Gastroesophageal sphincter (tissue), 4 donors: ENCODE results near the gene SNCB. TPM values are rescaled to one million over a fixed set of nuclear protein-coding genes. Genes with fewer than 3 reads are reported as not detected.

Source experiments
- ATAC-seq: fragments of 150-250 bp; one replicate; pipeline ENCODE4 v1.9.1; 2016; ENCODE audit warnings: mild to moderate bottlenecking, moderate library complexity
- H3K27ac ChIP-seq, 4 donors: fragments of 200-600 bp; sonication (generic) in 3 of 4; 1 replicate in 3 of 4; 2 replicates in 1 of 4; pipeline ENCODE4 v1.5.1; 2016 to 2019
- H3K27me3 ChIP-seq: fragments of 200-600 bp; sonication (generic); one replicate; pipeline ENCODE4 v1.5.1; 2019
- H3K36me3 ChIP-seq, 2 donors: fragments of 200-600 bp; sonication (generic); one replicate each; pipeline ENCODE4 v1.5.1; 2019; ENCODE audit warnings: control low read depth in 1 of 2
- H3K4me1 ChIP-seq, 3 donors: fragments of 200-600 bp; sonication (generic); 1 replicate in 2 of 3; 2 replicates in 1 of 3; pipeline ENCODE4 v1.5.1; 2016 to 2019; ENCODE audit warnings: control low read depth in 2 of 3
- H3K4me3 ChIP-seq, 2 donors: fragments of 200-600 bp; sonication (generic); one replicate each; pipeline ENCODE4 v1.5.1; 2019; ENCODE audit warnings: mild to moderate bottlenecking in 1 of 2, moderate library complexity in 1 of 2
- H3K9me3 ChIP-seq, 3 donors: fragments of 200-600 bp; sonication (generic); one replicate each; pipeline ENCODE4 v1.5.1; 2017 to 2019; ENCODE audit warnings: control low read depth in 2 of 3
- CTCF ChIP-seq, 4 experiments: fragments of 200-600 bp in 2 of 4; fragments of 450-650 bp in 2 of 4; sonication (generic) in 1 of 4; IDR thresholded peaks; one replicate each; pipeline ENCODE4 v1.5.1; 2017 to 2019; ENCODE audit warnings: antibody characterized with exemption in 4 of 4, mild to moderate bottlenecking in 2 of 4, moderate library complexity in 2 of 4
- EP300 ChIP-seq: sonication (generic); formaldehyde crosslinking; IDR thresholded peaks from one replicate; pipeline ENCODE4 v1.6.1; 2017; ENCODE audit warnings: antibody characterized with exemption, mild to moderate bottlenecking
- POLR2A ChIP-seq, 2 donors: fragments of 450-650 bp; IDR thresholded peaks; one replicate each; pipeline ENCODE4 v1.6.1; 2017; ENCODE audit warnings: antibody characterized with exemption in 2 of 2, mild to moderate bottlenecking in 2 of 2, moderate library complexity in 1 of 2
- POLR2AphosphoS5 ChIP-seq: sonication (generic); formaldehyde crosslinking; IDR thresholded peaks from one replicate; pipeline ENCODE4 v1.6.1; 2017; ENCODE audit warnings: antibody characterized with exemption
- WGBS, 2 donors: methylation state at CpG; one replicate each; pipeline ENCODE4 v1.1.5; 2018; ENCODE audit warnings: low coverage in 1 of 2; 5-methylcytosine and 5-hydroxymethylcytosine counted together
- total RNA-seq, 4 donors: library from RNA; depleted of rRNA; stranded (reverse); fragments of >200 nt; gene quantifications; one replicate each; pipeline ENCODE4 v1.1.0, GENCODE V29; 2016

The SNCB gene
- total RNA-seq, 4 donors from 2014 or later, result not detected

DNA sequence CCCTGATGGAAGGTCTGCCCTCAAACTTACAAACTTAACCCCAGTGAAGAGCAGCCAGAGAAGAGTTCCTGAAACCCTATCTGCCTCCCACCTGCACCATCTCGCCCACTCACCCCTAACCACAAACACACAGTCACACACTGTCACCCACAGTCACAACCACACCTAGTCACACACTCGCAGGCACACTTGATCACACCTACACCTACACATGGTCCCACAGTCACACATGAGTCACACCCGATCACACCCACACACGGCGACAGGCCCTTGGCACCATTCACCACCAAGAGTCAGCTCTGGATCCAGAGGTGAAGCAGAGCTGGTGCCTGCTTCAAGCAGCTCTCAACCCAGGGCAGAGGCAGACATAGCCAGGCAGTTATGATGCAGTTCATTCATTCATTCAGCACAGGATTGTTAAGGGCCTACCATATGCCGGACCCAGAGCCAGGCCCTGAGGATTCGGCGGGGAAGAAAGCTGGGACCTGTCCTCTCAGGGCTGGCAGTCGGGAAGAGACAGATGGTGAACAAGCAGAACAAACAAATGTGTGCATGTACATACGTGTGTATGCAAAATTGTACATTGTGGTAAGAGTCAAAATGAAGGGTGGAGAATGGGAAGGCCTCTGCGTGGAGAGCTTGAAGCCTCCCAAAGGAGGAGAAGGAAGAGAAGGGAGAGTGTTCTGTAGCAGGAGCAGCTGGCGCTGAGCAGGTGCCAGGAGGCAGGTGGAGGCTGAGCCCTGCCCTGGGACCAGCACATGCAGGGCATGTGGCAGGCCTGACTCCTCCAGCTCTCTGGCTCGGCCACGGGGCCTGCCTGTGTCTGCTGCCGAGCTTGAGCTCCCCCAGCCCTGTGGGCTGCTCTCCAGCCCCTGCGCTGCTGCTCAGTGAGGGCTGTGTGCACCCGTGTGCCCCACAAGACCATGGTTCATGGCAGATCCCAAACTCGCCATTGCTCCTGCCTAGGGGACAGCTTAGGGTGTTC is 23.4 kb upstream of the SNCB start:
- H3K9me3 ChIP-seq, result no peaks in the 10 kb centered on the region
- TF ChIP-seq EP300 (no peak), POLR2A (IDR thresholded peaks at IDR 0.05) (no peak), CTCF (IDR thresholded peaks at IDR 0.05) (no peak), POLR2AphosphoS5 (no peak)
- H3K4me1 ChIP-seq, result peaks cover 0 to 32% (median 8%) of the 10 kb centered on the region in 3 donors
- no peaks in the 10 kb centered on the region for H3K27me3 ChIP-seq
- 74 to 83% methylated on average over 6 to 7 of the region's 18 CpGs for WGBS, 2 donors
- H3K4me3 ChIP-seq, result no peak overlapping the region
- no peak overlapping the region for H3K27ac ChIP-seq
- peaks cover 0 to 56% of the 10 kb centered on the region in 2 donors for H3K36me3 ChIP-seq
- no peak for ATAC-seq

DNA sequence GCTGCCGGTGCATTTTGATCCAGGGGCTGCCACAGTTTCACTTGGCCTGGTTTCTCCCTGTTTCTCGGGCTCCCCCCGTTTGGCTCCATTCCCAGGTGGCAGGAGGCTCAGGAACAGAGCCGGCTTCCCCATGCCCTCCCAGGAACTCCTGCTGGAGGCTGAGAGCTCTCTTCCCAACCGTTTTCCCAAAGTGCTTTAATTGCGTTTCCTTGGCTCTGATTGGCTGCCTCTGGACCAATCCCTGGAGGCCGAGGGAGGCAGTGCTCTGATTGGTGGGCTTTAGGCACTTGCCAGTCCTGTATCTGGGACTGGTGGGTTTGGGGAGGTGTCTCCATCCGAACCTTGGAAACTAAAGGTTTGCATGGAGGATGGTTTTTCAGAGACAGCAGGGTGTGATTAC is 21.8 kb upstream of the SNCB start:
- WGBS, 2 donors, result 60 to 82% methylated on average over 2 to 7 of the region's 8 CpGs
- TF ChIP-seq POLR2AphosphoS5 (no peak), POLR2A (IDR thresholded peaks at IDR 0.05) (no peak), EP300 (no peak), CTCF (IDR thresholded peaks at IDR 0.05) (no peak)
- H3K27ac ChIP-seq, result no peak overlapping the region
- peaks cover 0 to 35% (median 12%) of the 10 kb centered on the region in 3 donors for H3K4me1 ChIP-seq
- no peak for ATAC-seq
- no peaks in the 10 kb centered on the region for H3K9me3 ChIP-seq
- peaks cover 0 to 49% of the 10 kb centered on the region in 2 donors for H3K36me3 ChIP-seq
- no peak overlapping the region for H3K4me3 ChIP-seq
- no peaks in the 10 kb centered on the region for H3K27me3 ChIP-seq

DNA sequence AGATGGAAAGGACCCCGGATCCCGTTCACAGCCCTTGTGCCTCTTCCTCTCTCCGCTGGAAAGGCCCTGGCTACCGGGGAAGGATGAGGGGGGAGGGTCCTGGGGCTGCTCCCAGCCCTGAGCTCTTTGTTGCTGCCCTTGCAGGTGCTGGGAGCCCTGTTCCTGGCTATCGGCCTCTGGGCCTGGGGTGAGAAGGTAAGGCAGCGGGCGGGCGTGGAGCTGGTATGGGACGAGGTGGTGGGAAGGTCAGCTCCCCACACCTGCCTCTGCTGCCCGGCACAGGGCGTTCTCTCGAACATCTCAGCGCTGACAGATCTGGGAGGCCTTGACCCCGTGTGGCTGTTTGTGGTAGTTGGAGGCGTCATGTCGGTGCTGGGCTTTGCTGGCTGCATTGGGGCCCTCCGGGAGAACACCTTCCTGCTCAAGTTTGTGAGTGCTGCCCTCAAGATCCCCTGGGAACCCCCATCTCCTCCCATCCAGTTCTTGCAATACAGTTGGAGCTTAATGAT is 21.2 kb upstream of the SNCB start:
- WGBS, 2 donors, result 87% methylated on average over 4 of the region's 17 CpGs; no CpG with 5 or more reads in 1 of the 2 donors
- TF ChIP-seq POLR2AphosphoS5 (no peak), EP300 (no peak), CTCF (IDR thresholded peaks at IDR 0.05) (no peak), POLR2A (IDR thresholded peaks at IDR 0.05) (no peak)
- Histone ChIP-seq H3K36me3 (peaks cover 0 to 43% of the 10 kb centered on the region in 2 donors), H3K4me3 (no peak overlapping the region), H3K27me3 (no peaks in the 10 kb centered on the region), H3K9me3 (no peaks in the 10 kb centered on the region), H3K4me1 (peaks cover 0 to 40% (median 12%) of the 10 kb centered on the region in 3 donors), H3K27ac (no peak overlapping the region)
- ATAC-seq, result no peak

DNA sequence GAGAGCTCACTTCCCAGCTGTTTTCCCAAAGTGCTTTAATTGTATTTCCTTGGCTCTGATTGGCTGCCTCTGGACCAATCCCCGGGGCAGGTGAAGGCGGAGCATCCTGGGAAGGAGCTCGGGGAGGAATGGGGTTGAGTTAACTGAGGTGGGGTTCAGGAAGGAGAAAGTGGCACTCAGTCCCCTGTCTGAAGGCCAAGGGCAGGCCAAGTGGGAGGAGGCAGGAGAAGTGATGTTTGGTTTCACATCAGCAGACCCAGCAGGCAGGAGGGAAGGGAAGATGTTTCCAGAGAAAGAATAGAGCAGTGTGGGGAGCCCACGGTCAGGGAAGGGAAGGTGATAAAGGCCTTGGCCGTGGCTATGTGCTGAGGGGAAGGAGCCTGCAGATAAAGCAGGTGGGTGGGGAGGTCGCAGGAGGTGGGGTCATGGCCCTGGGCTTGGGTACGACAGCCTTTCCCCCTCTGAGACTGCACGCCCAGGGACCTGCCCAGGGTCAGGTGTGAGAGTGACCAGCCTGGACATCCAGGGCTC is 20.1 kb upstream of the SNCB start:
- H3K4me3 ChIP-seq, result no peak overlapping the region
- peaks cover 0 to 31% of the 10 kb centered on the region in 2 donors for H3K36me3 ChIP-seq
- TF ChIP-seq EP300 (no peak), CTCF (IDR thresholded peaks at IDR 0.05) (no peak), POLR2A (IDR thresholded peaks at IDR 0.05) (no peak), POLR2AphosphoS5 (no peak)
- no peaks in the 10 kb centered on the region for H3K27me3 ChIP-seq
- H3K27ac ChIP-seq, result no peak overlapping the region
- no peak for ATAC-seq
- H3K4me1 ChIP-seq, result peaks cover 0 to 45% (median 12%) of the 10 kb centered on the region in 3 donors
- WGBS, 2 donors, result 73 to 78% methylated on average over 4 to 7 of the region's 8 CpGs
- H3K9me3 ChIP-seq, result no peaks in the 10 kb centered on the region
